AG08396 (cell line): ENCODE measurements around the gene RIOX2.

Experiments
- DNase-seq: peaks from one replicate; pipeline ENCODE4 v3.0.0; 2012; ENCODE audit warnings: low spot score, mixed read lengths

Gene RIOX2

DNA sequence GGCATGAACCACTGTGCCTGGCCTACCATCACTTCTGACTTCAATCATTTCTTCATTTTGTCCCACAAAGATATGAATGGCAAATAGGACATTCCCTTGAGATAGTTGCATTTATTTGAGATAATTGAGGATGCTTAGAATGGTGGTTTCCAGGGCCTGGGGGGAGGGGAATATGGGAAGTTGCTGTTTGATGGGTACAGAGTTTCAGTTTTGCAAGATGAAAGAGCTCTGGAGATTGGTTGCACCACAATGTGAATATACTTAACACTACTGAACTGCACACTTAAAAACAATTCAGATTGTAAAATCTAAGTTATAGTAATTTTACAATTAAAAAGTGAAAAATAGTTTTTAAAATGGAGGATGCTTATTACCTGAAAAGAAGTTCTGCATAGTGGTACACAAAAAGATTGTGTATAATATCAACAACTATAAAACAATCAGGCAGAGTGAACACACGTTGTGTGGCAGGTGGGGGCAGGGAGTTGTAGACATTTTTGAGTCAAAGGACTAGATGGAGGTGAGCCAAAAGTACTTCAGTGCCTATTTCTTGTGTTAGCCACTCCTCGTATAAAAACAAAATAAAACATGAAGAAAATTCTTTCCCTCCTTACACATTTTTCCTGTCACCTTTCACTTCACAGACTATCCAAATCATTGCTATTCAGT lies 18.5 kb upstream of the RIOX2 start:
- DNase-seq = no peak

GRCh38 chr3:97988784-97989568 lies 16.7 kb upstream of the RIOX2 start:
- no peak for DNase-seq

DNA sequence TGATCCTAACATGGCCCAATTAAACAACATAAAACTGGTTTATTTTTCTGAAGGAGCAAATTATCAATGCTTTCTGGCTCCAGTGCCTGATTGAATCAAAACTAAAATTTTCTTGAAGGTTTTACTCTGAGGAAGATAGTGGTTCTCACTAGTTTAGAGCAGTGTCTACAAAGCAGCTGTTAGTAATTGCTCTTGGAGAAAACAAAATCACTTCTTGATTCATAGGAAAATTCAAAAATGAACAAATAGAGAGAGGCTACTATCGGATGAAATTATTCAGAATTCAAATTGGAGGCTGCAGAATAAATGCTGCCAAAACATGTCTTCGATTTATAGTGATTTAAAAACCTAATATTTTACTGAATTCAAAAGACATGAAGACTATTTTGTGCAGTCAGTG lies 15.1 kb upstream of the RIOX2 start:
- no peak for DNase-seq

GRCh38 chr3:97983933-97984491 lies 11.8 kb upstream of the RIOX2 start:
- DNase-seq = no peak

DNA sequence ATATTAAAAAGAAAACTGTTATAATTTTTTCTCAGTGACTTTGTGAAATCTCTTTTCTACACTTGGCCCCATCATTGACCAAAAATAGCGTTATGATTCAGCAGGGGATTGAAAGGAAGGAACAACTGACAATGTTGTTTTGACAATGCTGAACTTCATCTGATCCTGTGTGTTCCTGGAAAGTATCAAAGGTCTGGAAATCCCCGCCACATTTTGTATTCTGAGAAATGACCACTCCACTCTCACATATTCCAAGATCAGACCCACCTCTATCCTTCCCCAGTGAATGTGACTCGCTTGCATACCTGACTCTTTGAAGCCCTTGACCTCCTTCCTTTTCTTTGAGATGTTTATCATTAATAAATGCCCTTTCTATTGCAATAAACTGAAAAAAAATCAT lies 9.7 kb upstream of the RIOX2 start:
- no peak for DNase-seq

GRCh38 chr3:97979610-97980009 lies 7.4 kb upstream of the RIOX2 start:
- no peak for DNase-seq

DNA sequence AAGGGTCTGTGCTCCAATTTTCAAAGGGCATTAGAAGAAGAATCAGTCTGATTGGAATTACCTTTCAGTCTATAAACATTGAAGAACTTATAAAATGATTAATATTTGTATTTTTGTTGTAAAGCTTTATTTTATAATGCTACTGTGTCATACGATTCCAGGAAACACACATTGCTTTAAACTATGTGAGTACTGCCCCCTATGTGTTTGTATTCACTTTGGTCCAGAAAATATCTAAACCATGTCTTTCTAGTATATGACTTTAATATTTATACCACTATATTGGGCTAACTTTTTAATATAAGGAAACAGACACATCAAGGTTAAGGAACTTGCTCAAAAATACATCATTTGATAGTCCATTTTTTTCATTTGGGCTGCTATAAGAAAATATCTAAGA lies 3.2 kb upstream of the RIOX2 start:
- no peak for DNase-seq

GRCh38 chr3:97974996-97975395 lies 2.8 kb upstream of the RIOX2 start:
- no peak for DNase-seq

DNA sequence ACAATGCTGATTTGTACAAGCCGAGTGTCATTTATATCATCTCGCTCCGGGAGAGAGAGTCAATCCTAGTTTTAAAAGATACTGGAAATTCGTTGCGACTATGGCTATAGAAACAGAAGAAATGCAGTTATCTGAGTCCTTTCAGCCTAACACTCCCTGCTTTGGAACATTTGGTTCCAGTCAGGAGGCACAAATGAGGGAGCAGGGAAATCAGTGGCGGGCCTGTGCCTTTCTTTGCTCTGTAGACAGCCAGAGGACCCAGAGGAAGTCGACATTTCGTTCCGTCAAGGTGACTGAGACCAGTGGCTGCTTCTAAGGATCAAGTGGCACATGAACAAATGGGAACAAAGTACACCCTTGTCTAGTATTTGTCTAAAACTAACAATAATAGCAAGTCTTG lies 745 bp upstream of the RIOX2 start:
- no peak for DNase-seq

- no peak for DNase-seq
These were observed 1.1 kb downstream of the RIOX2 start for GRCh38 chr3:97970956-97971620.

DNA sequence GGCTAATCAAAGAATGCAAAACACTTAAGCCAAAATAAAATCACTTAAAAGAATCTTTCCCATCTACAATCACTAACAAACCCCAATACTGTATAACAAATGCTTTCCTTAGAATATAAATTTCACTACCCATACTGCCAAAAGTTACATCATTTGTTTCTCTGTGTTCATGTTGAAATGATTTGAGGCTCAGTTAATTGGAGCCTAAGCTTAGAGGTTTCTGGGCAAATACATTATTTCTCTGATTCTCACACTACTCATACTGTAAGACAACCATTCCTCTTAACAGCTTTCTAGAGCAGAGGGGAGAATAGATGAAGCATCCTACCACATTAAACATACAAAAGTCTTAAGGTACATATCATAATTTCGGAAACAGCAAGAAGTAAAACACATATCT lies 2.1 kb downstream of the RIOX2 start:
- no peak for DNase-seq

GRCh38 chr3:97969541-97969940 lies 2.7 kb downstream of the RIOX2 start:
- DNase-seq = no peak

DNA sequence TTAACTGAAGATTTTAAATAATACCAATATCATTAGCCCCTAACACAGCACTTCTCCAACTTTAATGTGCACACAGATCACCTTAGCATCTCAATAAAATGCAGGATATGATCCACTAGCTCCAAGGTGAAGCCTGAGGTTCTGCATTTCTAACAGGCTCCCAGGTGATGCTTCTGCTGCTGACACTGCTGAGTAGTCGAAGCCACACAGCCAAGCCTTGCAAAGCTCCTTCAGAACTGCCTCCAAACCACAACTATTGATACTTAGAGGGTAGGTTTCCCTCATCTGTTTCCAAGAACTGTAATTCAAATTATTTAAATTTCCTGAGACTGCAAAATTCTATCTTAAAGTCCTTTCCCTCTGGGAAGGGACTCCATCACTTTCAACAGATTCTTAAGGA lies 3.9 kb downstream of the RIOX2 start:
- no peak for DNase-seq

GRCh38 chr3:97967966-97968365 lies 4.3 kb downstream of the RIOX2 start:
- DNase-seq = no peak

DNA sequence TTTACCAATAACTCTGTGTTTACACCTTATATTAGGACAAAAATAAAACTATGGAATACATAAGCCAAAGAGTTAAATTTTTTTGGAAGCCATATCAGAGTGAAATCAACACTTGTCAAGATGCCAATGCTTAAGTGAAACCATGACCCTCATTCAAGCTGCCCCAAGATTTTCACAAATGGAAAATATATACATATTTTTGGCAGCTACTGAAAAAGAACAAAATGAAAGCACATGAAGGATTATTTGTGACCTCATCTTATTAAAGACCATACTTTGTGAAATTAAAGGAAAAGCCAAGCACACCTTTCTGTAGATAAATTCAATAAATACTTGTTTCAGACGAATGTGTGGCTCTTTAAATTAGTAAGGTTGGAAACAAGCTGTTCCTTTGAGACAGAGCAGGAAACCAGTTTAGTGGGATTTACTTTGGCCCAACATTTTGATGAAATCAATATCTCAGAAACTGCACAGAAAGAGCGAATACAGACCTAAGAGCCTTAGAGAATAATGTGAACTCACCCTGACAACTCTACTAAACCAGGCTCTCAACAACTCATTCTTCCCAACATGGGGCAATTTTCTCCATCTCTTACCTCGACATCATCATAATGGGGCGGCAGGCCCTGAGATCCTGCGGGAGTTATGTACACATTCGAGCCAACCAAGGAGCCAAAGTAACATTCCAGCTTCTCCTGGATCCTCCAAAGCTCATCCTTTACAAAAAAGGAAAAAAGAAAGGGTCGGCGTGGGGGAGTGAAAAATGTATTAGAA lies 11.1 kb downstream of the RIOX2 start:
- no peak for DNase-seq

DNA sequence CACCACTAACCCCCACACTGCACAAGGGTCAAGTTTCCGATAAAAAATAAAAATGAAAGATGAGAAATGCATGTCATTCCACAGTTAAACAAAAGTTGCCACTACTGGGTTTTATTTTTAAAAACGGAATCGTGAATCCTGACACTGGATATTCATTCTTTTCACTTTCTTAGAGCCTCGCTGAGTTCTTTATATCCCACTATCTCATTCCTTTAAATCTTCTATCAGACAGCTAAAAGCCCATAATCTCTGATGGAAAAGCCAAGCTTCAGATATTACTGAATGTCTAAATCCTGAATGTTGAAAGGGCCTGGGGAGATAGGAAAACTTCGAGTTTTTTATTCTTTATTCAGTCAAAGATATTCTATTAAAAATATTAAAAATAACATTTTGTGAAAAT lies 11.7 kb downstream of the RIOX2 start:
- no peak for DNase-seq

DNA sequence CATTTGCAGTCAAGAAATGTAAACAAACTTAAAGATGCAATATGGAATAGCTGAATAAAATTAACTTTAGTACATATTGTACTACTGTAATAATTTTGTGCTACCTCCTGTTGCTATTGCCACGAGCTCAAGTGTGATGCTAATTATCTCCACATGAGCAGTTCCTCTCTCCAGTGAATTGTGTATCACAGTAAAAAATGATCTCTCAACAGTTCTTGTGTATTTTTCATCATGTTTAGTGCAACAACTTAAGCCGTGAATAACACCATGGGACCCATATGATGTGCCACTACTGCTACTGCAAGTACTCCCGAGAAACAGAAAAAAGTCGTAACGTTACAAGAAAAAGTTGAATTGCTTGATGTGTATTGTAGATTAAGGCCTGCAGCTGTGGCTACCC lies 12.4 kb downstream of the RIOX2 start:
- DNase-seq = no peak

- no peak for DNase-seq
These were observed 13.4 kb downstream of the RIOX2 start for GRCh38 chr3:97958796-97959195.

DNA sequence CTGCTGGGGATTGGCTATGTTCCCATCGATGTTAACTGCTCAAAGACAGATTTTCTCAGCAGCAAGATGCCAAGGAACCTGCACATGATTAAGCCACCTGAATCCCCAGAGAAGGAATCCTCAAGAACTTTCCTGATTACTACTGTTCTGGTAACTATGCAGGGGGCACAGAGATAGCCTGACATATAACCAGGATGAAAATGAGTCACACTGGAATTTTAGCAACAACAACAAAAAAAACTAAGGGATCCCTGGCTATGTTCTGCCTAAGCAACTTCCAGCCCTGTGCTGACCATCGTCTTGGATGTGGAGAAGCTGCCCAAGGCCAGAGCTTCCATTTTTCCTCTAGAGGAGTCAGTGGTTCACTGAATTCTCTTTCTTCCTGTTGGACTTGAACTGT lies 13.8 kb downstream of the RIOX2 start:
- no peak for DNase-seq

- no peak for DNase-seq
These were observed 14.5 kb downstream of the RIOX2 start for GRCh38 chr3:97957617-97958311.

DNA sequence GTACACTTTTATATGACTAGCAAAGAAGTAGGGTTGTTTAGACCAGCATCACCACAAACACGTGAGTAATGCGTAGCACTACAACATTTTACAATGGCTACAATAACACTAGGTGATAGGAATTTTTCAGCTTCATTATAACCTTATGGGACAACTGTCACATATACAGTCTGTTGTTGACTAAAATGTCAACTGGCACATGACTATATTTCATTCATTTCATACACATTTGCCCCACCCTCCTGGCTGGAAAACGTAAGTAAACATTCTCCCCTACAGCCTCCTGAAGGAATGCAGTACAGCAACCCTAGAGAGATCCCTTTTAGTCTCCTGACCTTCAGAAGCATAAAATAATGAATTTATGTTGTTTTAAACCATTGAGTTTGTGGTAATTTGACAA lies 16.2 kb downstream of the RIOX2 start:
- no peak for DNase-seq
